Measurements from ENCODE around the gene SMPDL3A.
A peak's percentile ranks its signal among the peaks of the same experiment; 100 is the strongest.
"Not testable (repeated sequence)": the region's sequence is repeated elsewhere in the genome, so short reads cannot be mapped to it uniquely, and the experiment has no call there.

Gene SMPDL3A

GRCh38 chr6:122789182-122790027, at the start of gene SMPDL3A:
Gene SMPDL3A (plus strand): TSS chr6:122789258. CDS start chr6:122789347, 89 bp downstream.
- peak in 57 of 58 donors; percentile 36 to 95 (median 78) for DNase-seq

GRCh38 chr6:122740091-122740490, 49.0 kb upstream of the SMPDL3A start:
- DNase-seq: no peak

- DNase-seq: no peak
Measured at GRCh38 chr6:122740936-122741335, 48.1 kb upstream of the SMPDL3A start.

GRCh38 chr6:122744247-122744646, 44.8 kb upstream of the SMPDL3A start:
- not testable (repeated sequence) for DNase-seq

GRCh38 chr6:122744856-122745255, 44.2 kb upstream of the SMPDL3A start:
- not testable (repeated sequence) for DNase-seq

GRCh38 chr6:122746688-122747087, 42.4 kb upstream of the SMPDL3A start:
- no peak for DNase-seq

GRCh38 chr6:122747573-122747972, 41.5 kb upstream of the SMPDL3A start:
- DNase-seq: no peak

- not testable (repeated sequence) for DNase-seq
Measured at GRCh38 chr6:122748945-122749344, 40.1 kb upstream of the SMPDL3A start.

- no peak for DNase-seq
Measured at GRCh38 chr6:122749451-122750050, 39.5 kb upstream of the SMPDL3A start.

GRCh38 chr6:122751326-122751725, 37.7 kb upstream of the SMPDL3A start:
- no peak for DNase-seq

- DNase-seq: no peak
Measured at GRCh38 chr6:122752459-122752858, 36.6 kb upstream of the SMPDL3A start.

- DNase-seq: no peak
Measured at GRCh38 chr6:122753000-122753687, 35.9 kb upstream of the SMPDL3A start.

- peak in 14 of 58 donors; percentile 7 to 40 (median 26) for DNase-seq
Measured at GRCh38 chr6:122753688-122754056, 35.4 kb upstream of the SMPDL3A start.

GRCh38 chr6:122754191-122754731, 34.8 kb upstream of the SMPDL3A start:
- DNase-seq: peak in 1 of 58 donors; percentile 10

- no peak for DNase-seq
Measured at GRCh38 chr6:122755901-122756300, 33.2 kb upstream of the SMPDL3A start.

- no peak for DNase-seq
Measured at GRCh38 chr6:122758927-122759334, 30.1 kb upstream of the SMPDL3A start.

GRCh38 chr6:122760330-122760729, 28.7 kb upstream of the SMPDL3A start:
- no peak for DNase-seq

- DNase-seq: no peak
Measured at GRCh38 chr6:122766256-122766655, 22.8 kb upstream of the SMPDL3A start.

- DNase-seq: peak in 6 of 58 donors; percentile 11 to 30 (median 17)
Measured at GRCh38 chr6:122770835-122771601, 18.0 kb upstream of the SMPDL3A start.

GRCh38 chr6:122772724-122773415, 16.2 kb upstream of the SMPDL3A start:
- DNase-seq: no peak

Measured in anterior cingulate cortex (tissue), 58 donors.